HG03280 (cell line): ENCODE results near the gene GPR21.

Source experiments
- ATAC-seq: cut with Tn5 transposase; IDR thresholded peaks from one replicate; pipeline ENCODE4 v1.9.1; 2021; ENCODE audit warnings: mild to moderate bottlenecking, moderate library complexity; ENCODE audit not compliant: unreplicated experiment

GPR21 gene

DNA sequence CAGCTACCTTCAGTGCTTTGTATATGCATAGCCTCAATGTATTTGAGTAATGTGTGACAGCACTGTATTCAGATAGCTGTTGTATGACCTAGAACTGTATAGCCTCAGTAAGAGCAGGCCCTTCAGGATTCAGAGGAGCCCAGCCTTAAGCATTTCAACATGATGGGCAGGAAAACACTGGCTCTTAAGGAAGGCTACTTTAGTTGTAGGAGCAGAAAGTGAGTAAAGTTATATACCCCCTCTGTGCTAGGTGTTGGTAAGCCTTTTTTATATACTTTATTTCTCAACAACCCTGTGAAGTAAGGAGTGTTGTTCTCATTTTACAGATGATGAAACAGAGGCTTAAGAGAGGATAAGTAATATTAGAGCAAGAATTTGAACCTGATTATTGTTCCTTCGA, 1.5 kb upstream of the GPR21 start:
- no peak for ATAC-seq

DNA sequence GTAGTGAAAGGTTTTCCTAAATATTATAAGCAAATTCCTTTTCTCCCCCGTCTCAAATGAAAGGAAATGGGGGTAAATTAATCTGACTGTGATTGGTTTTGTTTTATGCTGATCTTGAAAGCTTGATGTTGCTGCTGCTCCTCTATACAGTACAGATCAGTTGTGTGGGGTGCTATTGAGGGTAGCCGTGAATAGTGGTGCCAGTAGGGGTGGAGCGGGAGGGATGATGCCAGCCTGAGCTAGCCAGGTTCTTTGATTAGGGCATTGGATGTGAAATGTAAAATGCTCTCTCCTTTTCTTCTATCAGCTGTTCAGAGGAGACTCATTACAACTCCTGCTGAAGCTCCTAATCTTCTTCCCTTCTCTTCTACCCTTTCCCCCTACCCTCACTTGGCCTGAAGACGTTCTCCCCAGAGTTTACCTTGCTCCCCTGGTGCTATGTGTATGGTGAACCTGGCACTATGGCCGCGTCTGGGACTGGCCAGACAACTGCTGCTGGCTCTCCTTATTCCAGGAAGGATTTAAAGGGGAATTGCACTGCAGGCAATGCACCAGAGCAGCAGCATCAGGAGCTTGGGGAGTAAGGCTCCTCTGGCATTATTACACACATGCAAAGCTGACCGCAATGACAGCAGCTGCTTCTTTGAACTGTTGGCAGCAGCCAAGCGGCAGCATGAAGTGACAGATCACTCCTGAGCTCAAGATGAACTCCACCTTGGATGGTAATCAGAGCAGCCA, 566 bp downstream of the GPR21 start:
- ATAC-seq: no peak

DNA sequence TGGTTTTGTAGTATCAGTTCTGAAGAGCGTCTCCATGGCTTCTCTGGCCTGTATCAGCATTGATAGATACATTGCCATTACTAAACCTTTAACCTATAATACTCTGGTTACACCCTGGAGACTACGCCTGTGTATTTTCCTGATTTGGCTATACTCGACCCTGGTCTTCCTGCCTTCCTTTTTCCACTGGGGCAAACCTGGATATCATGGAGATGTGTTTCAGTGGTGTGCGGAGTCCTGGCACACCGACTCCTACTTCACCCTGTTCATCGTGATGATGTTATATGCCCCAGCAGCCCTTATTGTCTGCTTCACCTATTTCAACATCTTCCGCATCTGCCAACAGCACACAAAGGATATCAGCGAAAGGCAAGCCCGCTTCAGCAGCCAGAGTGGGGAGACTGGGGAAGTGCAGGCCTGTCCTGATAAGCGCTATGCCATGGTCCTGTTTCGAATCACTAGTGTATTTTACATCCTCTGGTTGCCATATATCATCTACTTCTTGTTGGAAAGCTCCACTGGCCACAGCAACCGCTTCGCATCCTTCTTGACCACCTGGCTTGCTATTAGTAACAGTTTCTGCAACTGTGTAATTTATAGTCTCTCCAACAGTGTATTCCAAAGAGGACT, 1.5 kb downstream of the GPR21 start:
- no peak for ATAC-seq

DNA sequence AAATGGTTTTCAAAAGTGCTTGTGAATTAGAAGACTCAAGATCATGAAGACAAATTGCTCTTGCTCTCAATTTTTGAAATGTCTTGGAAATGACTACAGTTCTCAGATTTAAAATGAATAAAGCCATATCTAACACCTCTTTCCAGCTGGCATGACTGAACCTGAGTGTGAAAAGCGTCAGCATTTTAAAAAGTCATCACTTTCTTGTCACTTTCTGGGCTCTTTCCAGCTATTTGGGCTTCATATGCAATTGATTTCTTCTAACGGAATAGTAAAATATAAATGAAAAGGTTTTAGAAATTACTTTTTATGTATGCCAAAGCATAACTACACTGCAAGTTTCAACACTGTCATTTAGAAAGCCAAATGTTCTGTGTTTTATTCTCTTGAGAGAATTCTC, 2.3 kb downstream of the GPR21 start:
- ATAC-seq: no peak

DNA sequence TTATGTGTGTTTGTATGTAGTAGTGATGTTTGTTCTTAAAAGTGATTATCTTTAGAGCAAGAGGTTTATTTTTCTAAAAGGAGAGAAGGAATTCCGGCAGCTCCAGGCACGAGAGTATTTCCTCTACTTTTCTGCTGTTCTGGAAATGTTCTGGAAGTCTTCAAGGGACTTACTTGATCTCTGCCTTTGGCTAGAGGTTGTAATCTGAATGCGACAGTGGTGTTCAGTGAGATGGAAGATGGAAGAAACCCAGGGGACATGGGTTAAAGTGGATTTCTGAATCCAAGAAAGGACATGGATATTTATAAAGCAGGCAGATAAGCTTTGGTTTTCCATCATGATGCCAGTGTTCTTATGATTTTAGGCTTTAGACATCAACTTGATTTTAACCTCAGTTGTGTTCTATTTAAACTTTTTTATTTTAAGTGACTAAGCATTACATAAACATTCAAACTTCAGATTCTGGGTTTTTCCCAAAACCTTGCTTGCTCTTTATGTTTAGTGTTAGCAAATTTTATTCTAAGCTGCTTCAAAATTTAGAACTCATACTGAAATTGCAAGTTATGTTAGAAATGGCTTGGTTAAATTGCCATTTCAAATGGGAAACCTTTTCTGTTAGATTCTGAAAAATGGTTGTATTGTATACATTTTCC, 3.6 kb downstream of the GPR21 start:
- no peak for ATAC-seq

DNA sequence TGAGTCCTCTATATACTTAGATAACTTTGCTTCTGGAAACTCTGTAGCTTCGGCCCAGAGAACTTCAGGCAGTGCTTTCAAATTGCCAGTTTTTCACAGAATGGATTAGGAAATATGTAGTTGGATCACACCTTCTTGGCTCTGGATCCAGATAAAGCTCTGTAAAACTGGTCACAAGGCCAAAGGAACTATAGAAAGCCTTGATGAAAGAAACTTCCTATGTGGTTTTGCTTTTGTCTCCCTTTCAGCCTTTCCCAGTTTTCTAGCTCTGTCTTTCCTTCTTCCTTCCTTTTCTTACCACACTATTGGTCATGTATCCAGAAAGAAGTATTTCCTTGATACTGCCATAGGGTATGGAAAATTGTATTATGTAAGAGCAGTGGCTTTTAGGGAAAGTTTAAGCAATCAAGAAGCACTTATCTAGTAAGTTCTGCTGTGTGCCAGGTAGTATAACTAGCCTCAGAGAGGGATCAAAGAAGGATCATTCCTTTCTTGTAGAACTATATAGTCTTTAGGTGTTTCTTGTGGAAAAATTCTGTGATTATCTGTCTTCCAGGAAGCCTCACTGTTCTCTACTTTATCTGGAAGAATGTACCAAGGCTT, 6.3 kb downstream of the GPR21 start:
- ATAC-seq: no peak

DNA sequence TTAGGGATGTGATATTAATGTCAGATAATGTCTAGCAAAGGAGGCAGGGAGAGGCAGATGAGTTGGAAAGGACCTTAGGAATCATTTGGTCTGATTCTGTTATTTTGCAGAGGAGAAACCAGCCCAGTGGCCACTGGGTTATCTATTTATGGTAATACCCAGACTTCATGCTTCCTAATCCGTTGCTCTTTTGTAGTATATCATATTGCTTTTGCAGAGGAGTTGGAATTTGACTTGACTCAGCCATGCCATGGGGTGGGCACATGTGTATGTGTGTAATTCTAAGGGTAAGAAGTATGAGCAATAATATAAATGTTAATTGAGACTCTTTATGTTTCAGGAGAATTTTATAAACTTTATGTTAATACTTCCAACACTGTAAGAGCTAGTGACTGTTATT, 7.3 kb downstream of the GPR21 start:
- ATAC-seq: no peak

DNA sequence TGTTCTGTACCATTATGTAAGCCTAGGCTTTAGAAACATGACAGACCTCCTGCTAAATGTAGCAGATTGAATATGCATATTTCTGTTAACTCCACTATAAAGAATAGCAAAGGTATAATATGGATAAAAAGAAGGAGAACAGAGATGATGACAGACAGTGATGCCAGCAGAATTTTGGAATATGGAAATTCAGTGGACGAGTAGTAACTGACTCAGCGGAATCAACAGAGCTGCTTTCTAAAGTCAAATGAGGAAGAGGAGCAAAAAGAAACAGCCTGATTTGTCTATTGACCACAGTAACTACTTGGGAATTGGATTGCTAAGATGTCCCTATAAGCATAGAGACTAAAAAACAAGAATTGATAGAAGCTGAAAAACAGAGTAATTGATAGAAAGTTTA, 8.0 kb downstream of the GPR21 start:
- no peak for ATAC-seq

DNA sequence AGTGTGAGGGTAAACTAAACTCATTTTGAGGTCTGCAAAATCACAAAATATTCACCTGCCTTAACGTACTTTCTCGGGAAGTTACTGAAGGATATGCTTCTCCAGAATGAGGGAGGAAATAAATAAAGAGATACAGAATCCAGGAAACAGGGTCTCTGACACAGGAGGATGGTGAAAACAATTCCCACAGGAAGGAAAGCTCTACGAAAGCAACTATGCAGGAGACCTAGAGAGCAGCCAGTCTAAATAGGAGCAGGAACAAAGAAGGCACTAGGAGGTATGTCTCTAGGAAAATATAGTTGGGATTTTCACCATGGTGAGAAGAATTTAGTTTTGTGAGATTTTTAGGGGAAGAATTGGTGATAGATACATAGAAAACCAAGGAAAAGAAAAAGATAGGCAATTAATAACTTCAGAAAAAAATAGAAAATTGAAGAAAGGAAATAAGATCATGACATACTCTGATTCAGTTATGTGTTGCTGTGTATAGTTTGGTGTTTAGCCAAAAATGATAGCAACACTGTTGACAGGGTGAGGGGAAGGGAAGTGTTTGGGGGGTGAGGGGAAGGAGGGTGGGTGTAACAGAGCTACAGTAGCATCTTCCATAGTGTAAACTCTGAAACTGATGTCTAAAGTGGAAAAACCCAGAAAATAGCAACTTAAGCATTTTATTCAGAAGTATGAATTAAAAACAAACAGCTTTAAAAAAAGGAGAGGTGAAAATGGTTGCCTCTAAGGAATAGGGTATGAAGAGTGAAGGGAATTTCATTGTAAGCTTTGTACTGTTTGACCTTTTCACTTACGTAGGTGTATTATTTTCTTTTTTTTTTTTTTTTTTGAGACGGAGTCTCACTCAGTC, 9.8 kb downstream of the GPR21 start:
- ATAC-seq: no peak

DNA sequence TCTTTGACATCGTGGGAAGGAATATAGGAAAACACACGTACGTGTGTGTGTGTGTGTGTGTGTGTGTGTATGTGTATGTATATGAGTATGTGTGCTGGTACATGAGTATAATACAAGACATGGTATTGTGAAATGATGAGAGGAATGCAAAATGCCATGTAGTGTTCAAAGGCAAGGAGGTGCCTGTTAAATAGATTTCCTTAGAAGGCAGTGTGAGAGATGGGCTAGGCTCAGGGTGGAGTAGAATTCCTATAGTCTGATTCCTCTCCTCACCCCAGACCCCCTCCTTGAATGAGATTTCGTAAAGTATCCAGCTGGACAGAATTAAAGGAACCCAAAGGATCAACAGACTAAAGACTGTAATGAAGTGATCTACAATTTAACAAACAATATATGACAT, 11.1 kb downstream of the GPR21 start:
- ATAC-seq: no peak

DNA sequence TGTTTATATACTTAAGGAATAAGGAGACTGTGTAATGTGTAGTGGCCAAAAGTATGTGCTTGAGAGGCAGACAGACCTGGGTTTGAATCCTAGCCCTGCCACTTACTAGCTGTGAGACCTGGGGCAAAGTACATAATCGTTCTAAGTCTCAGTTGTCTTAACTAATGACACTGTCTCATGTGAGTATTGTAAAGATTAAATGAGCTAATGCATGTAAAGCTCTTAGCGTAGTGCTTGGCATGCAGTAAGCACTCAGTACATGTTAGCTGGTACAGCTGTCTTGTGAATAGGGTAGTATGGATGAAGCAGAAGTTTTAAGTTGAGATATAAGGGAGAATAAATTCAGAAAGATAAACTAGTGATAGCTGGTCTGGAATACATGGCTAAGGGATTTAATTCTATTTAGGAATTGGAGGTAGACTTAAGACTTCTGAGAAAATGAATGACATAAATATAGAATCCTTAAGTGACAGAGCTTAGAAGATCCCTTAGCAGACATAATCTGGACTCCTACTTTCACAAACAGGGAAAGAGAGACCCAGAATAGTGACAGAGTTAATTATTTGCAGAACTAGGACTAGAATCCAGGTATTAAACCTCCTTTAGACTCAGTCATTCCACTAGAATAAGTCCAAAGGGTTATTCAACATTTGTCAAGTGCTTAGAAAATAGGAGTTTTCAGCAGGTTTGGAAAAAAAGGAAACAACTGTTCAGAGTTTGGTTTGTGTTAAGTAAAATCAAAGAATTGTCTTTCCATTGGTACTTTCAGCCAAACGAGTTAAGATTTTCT, 13.1 kb downstream of the GPR21 start:
- no peak for ATAC-seq

DNA sequence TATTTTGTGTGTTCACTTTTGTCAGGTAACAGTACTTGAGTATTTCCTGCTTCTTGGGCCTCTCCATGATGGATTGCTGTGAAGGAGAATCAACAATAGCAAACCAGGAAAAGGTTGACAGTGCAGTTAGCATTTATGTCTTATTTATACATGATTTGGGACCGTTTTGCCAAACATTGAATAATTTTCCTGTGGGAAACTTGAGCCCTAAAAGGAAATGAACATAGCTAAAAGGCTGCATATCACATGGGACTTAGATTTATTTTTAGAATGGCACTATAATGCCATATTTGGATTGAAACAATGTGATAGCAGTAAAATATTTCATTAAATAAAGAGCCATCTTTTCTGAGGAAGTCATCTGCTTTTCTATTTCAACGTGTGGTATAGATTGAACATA, 15.3 kb downstream of the GPR21 start:
- no peak for ATAC-seq

DNA sequence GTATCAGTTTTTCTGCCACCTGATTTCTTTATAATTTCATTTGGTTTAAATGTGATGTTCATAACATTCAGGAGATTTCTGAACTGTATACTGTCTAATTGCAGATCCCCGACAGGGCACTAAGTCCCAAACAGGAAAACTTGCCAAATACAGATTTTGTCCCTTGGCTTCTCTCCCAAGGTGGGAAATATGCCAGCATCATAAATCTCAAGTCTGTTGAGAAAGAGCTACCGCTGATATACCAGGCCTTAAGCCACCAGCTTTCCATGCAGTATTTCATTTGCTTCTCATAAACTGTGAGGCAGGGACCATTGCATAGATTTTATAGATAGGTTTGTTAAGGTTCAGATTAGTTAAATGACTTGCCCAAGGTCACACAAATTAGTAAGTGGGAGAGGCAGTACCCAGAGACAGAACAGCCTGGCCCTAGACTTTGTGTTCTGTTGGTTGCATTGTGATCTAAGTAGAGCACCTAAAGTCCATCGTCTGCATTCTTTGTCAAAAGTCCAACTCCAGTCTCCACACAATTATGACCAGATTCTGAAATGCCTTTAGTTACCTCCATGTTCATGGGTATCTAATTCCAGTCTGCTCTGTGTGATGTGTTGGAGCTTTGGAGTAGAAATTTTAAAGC, 16.2 kb downstream of the GPR21 start:
- ATAC-seq: no peak

DNA sequence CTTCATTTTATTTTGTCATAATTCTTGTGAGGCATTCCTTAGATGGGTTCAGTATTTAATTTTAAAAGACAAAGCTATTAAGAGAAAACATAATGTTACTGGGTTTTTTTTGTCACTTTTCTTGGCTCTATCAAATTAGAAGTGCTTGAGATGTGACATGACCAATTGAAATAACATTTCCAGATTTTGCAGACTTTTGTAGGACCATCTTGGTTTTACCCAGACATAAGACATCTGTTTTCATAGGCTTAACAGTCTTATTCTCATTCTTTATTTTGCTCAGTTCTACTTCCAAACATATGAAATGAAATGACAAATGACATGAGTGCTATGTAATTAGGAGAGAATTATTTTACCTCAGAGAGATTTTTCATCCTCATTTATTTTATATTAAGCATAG, 19.6 kb downstream of the GPR21 start:
- no peak for ATAC-seq

DNA sequence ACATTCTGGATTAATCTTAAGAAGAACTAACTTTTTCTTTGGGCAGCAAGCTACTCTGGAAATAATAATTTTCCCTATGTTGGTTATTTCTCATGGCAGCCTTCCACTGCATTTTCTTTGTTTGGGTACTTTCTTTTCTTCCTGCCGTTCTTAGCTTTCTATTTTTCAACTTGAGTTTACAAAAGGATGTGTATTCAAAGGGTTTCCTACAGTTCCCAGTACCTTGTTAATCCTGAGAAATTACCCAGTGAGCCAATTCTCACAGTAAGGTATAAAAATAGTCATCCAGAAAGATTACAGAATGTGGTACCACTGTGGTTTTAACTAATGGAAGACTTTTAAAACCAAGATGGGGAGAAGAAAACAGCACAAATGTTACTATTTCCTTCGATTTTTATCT, 20.2 kb downstream of the GPR21 start:
- ATAC-seq: no peak

DNA sequence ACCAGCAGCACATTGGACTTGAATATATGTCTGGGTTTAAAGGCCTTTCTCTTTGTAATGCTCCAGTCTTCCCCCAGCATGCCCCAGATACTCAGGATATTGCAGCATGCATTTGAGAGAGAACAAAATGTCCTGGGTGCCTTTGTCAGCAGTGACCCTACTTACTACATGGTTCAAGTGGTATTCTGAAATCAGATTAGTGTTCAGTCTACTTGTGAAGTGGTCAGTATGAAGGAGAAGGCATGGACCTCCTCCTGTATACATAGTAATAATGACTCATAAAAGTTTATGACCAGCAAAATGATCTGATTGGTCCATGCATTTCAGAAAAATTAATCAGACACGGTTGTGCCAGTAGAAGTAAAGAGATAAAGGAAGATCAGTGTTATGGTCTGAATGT, 25.4 kb downstream of the GPR21 start:
- ATAC-seq: no peak

DNA sequence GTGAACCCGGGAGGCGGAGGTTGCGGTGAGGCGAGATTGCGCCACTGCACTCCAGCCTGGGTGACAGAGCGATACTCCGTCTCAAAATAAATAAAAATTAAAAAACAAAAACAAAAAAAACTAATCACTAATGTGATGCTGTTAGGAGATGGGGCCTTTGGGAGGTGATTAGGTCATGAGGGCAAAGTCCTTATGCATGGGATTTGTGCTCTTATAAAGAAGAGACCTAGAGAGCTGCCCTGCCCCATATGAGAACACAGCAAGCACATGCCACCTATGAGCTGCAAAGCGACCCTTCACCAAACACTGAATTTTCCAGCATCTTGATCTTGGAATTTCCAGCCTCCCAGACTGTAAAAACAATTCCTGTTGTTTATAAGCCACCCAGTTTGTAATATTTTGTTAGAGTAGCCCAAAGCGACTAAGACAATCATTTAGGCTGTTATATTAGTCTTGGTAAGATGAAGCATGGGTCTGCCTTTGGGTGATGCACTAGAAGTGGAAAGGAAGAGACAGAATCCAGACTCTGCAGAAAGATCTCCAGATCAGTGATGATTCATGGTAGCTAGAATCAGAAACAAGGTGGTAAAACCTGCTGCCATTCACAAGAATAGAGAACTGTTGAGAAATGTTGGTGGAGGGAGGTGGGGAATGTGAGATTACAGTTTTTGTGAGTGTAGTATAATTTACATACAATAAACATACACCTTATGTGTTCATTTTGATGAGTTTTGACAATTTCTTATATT, 26.2 kb downstream of the GPR21 start:
- ATAC-seq: no peak

DNA sequence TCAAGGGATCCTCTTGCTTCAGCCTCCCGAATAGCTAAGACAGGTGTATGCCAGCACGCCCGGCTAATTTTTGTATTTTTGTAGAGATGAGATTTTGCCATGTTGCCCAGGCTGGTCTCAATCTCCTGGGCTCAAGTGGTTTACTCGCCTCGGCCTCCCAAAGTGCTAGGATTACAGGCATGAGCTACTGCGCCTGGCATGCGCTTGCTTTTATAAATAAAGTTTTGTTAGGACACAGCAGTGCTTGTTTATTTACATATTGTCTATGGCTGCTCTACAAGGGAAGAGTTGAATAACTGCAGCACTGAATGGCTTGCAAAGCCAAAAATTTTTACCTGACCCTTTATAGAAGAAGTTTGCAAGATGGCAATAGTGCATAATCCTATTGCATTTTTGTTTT, 27.7 kb downstream of the GPR21 start:
- ATAC-seq: no peak
